Endothelial cell of umbilical vein (primary cell): Measurements from ENCODE around the gene IGFBP6. TPM values are rescaled to one million over a fixed set of nuclear protein-coding genes. Genes with fewer than 3 reads are reported as not detected.

Source experiments
- BruUV-seq: library from RNA; stranded (reverse); fragments of 400-500 nt; replicated peaks from 2 replicates; lab custom pipeline; 2021; lab: Mats Ljungman, UMichigan
- CTCF ChIA-PET: fragments of 300-600, 350-600 bp; sonication (Branson Sonifier 250); formaldehyde crosslinking; loops from one replicate; lab custom pipeline; 2021; ENCODE audit warnings: antibody characterized with exemption, inconsistent platforms; lab: Charles Lee
- POLR2A ChIA-PET: fragments of 300-600, 350-600 bp; sonication (Branson Sonifier 250); formaldehyde crosslinking; loops from one replicate; lab custom pipeline; 2021; ENCODE audit warnings: antibody characterized with exemption, inconsistent platforms; lab: Charles Lee
- DNase-seq: peaks from one replicate; pipeline ENCODE4 v3.0.0-alpha.2; 2011; ENCODE audit warnings: low read depth, low spot score
- FAIRE-seq: peaks from 2 replicates; lab custom pipeline; 2011; peaks lifted over from hg19 to GRCh38; lab: Jason Lieb, UNC
- H2AFZ ChIP-seq: 2 replicates; pipeline ENCODE4 v1.6.0; 2012; ENCODE audit warnings: low read depth, low read length, control low read depth, inconsistent platforms
- H3K27ac ChIP-seq: 2 replicates; pipeline ENCODE4 v1.5.1; 2011; ENCODE audit warnings: low read depth, mild to moderate bottlenecking, control low read depth, low read length, moderate library complexity; ENCODE audit not compliant: insufficient read depth
- H3K27me3 ChIP-seq, 2 experiments: 2 replicates each; pipeline versions ENCODE4 v1.6.0 to v1.6.1; 2011; ENCODE audit warnings: low read length in 2 of 2, mixed read lengths in 1 of 2; ENCODE audit not compliant: control insufficient read depth in 2 of 2, insufficient read depth in 2 of 2
- H3K36me3 ChIP-seq, 2 experiments: 2 replicates in 1 of 2; 3 replicates in 1 of 2; pipeline ENCODE4 v1.5.1; 2011; ENCODE audit warnings: low read length in 2 of 2, mild to moderate bottlenecking in 1 of 2, moderate library complexity in 1 of 2; ENCODE audit not compliant: control insufficient read depth in 2 of 2, insufficient read depth in 2 of 2; ENCODE audit errors: extremely low read depth in 1 of 2
- H3K4me1 ChIP-seq: 3 replicates; pipeline ENCODE4 v1.5.1; 2011; ENCODE audit warnings: mild to moderate bottlenecking, low read length; ENCODE audit not compliant: control insufficient read depth, insufficient read depth; ENCODE audit errors: extremely low read depth
- H3K4me2 ChIP-seq: 2 replicates; pipeline ENCODE4 v1.6.1; 2011; ENCODE audit warnings: low read length, control low read depth, mixed read lengths; ENCODE audit not compliant: insufficient read depth
- H3K4me3 ChIP-seq, 3 experiments: fragments of 200-600 bp in 1 of 3; sonication (generic), shearing (Covaris generic) in 1 of 3; replicated peaks in 1 of 3; 2 replicates each; pipeline ENCODE4 v1.5.1; 2011 to 2016; ENCODE audit warnings: control low read depth in 3 of 3, low read length in 3 of 3, mild to moderate bottlenecking in 2 of 3, inconsistent platforms in 1 of 3, low read depth in 1 of 3, moderate library complexity in 1 of 3; ENCODE audit not compliant: insufficient read depth in 1 of 3
- H3K79me2 ChIP-seq: 2 replicates; pipeline ENCODE4 v1.6.0; 2012; ENCODE audit warnings: low read length, inconsistent platforms; ENCODE audit not compliant: control insufficient read depth, insufficient read depth
- H3K9ac ChIP-seq: replicated peaks from 2 replicates; pipeline ENCODE3; 2011; ENCODE audit warnings: low read length, control low read depth; ENCODE audit not compliant: insufficient read depth; ENCODE audit errors: extremely low read depth
- H3K9me1 ChIP-seq: replicated peaks from 3 replicates; pipeline ENCODE4 v1.6.0; 2011; ENCODE audit warnings: mild to moderate bottlenecking, low read length; ENCODE audit not compliant: control insufficient read depth, insufficient read depth; ENCODE audit errors: extremely low read depth
- H3K9me3 ChIP-seq: replicated peaks from 2 replicates; pipeline ENCODE4 v1.5.1; 2012; ENCODE audit warnings: low read length, inconsistent platforms; ENCODE audit not compliant: control insufficient read depth, insufficient read depth
- H4K20me1 ChIP-seq: replicated peaks from 2 replicates; pipeline ENCODE3; 2011; ENCODE audit warnings: mild to moderate bottlenecking, low read length; ENCODE audit not compliant: control insufficient read depth, insufficient read depth; ENCODE audit errors: extremely low read depth
- CTCF ChIP-seq, 2 donors: IDR thresholded peaks; 1 replicate in 1 of 2; 2 replicates in 1 of 2; pipeline ENCODE4 v1.5.1; 2011; ENCODE audit warnings: low read length in 2 of 2, mild to moderate bottlenecking in 2 of 2, moderate library complexity in 2 of 2, control low read depth in 1 of 2, inconsistent platforms in 1 of 2, low read depth in 1 of 2; ENCODE audit not compliant: insufficient read depth in 1 of 2; ENCODE audit errors: extremely low read depth in 1 of 2
- EZH2 ChIP-seq: IDR thresholded peaks from 2 replicates; pipeline ENCODE4 v1.6.1; 2012; ENCODE audit warnings: borderline replicate concordance, low read depth, mild to moderate bottlenecking, moderate library complexity, low read length, inconsistent platforms; ENCODE audit not compliant: severe bottlenecking
- FOS ChIP-seq: IDR thresholded peaks from 2 replicates; pipeline ENCODE4 v1.6.1; 2011; ENCODE audit warnings: mild to moderate bottlenecking, low read length, moderate library complexity, borderline replicate concordance; ENCODE audit not compliant: insufficient read depth
- GATA2 ChIP-seq: IDR thresholded peaks from 2 replicates; pipeline ENCODE4 v1.7.0; 2011; ENCODE audit warnings: low read depth, mild to moderate bottlenecking, moderate library complexity, mixed read lengths, low read length; ENCODE audit not compliant: insufficient read length, insufficient read depth
- JUN ChIP-seq: IDR thresholded peaks from 2 replicates; pipeline ENCODE4 v1.6.1; 2011; ENCODE audit warnings: borderline replicate concordance, low read depth; ENCODE audit not compliant: insufficient read length, insufficient read depth
- MAX ChIP-seq: IDR thresholded peaks from 2 replicates; pipeline ENCODE4 v1.6.1; 2011; ENCODE audit not compliant: insufficient read depth, insufficient read length
- MYC ChIP-seq: IDR thresholded peaks from one replicate; pipeline ENCODE4 v1.6.1; 2011; ENCODE audit warnings: mild to moderate bottlenecking, low read depth, low read length
- POLR2A ChIP-seq: IDR thresholded peaks from 2 replicates; pipeline ENCODE4 v1.6.1; 2012; ENCODE audit warnings: low read depth, mild to moderate bottlenecking, control low read depth, low read length
- POLR2AphosphoS5 ChIP-seq: IDR thresholded peaks from 2 replicates; pipeline ENCODE4 v1.6.1; 2012; ENCODE audit warnings: low read depth, mild to moderate bottlenecking, control low read depth, low read length, moderate library complexity; ENCODE audit not compliant: insufficient read depth
- dilution Hi-C: fragments of 300-500 bp; cut with MboI; formaldehyde crosslinking; loops from one replicate; pipeline ENCODE4 v1.15.0; 2019; ENCODE audit warnings: low sequenced_read_pairs; ENCODE audit not compliant: extremely low pct_ligation_motif_present
- intact Hi-C: fragments of 100-400 bp; cut with micrococcal nuclease; formaldehyde crosslinking; loops from one replicate; pipeline ENCODE4 v1.10.0; 2022
- polyA plus RNA-seq, 4 experiments: library from polyadenylated mRNA; depleted of rRNA in 3 of 4; stranded (reverse) in 3 of 4; unstranded in 1 of 4; fragments of >200 nt; gene quantifications; 2 replicates each; pipeline versions ENCODE4 v1.2.1 to v1.2.3, GENCODE V29; 2011 to 2012; ENCODE audit warnings: missing spikeins in 1 of 4
- total RNA-seq: library from RNA; stranded (reverse); gene quantifications from 2 replicates; pipeline ENCODE4 v1.2.3, GENCODE V29; 2021

IGFBP6 gene
- total and polyA plus RNA-seq, 2 donors (not counting 3 experiments of a cell fraction or from before 2014, with no cell fraction given): 14.1 to 18.2 TPM

DNA sequence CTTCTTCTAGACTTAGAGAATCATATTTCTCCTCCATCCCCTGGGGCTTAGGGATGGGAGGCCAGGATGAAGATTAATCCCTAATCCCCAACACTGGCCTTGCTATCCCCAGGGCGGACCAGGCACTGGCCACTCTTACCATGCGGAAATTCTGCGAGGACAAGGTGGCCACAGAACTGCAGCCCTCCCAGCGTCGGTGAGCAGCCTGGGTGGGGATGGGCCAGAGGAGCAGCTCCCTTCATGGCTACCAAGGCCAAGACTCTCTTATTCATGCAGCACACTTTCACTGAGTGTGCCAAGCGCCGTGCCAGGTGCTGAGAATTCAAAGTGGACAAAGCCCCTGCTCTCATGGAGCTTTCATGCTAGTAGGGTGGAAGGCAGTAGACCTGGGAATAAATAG lies 40.6 kb upstream of the IGFBP6 start:
- no TSS peak for BruUV-seq
- POLR2A ChIA-PET: no interaction called here
- no peak for FAIRE-seq

More for the DNA sequence above, 40.6 kb upstream of the IGFBP6 start:
- dilution Hi-C loops: no loop called here
- intact Hi-C loops: no loop called here
- peaks cover 3 to 42% of the 10 kb centered on the region in 2 experiments for H3K36me3 ChIP-seq
- H3K27ac ChIP-seq: no peak overlapping the region
- CTCF ChIA-PET: interaction anchor here (1.1 to 3.0 kb wide), 4 partner anchors 9 to 141 kb away, joined by 3 to 21 read pairs (median 5); no protein-coding TSS in a partner anchor
- TF ChIP-seq FOS (no peak), POLR2AphosphoS5 (no peak), MYC (no peak), POLR2A (no peak), MAX (no peak), JUN (no peak), CTCF (IDR thresholded peaks at IDR 0.05; ENCODE audit: extremely low read depth in 1 of 2, insufficient read depth in 1 of 2, low read depth in 1 of 2, low read length in 2 of 2) (no peak), EZH2 (no peak), GATA2 (no peak)
- no peak for DNase-seq
- H3K9me1 ChIP-seq: no peaks in the 10 kb centered on the region
- H3K79me2 ChIP-seq: no peaks in the 10 kb centered on the region
- H3K4me1 ChIP-seq: peaks cover 31% of the 10 kb centered on the region
- H3K4me3 ChIP-seq: no peak overlapping the region
- no peaks in the 10 kb centered on the region for H3K27me3 ChIP-seq
- H3K9me3 ChIP-seq: no peaks in the 10 kb centered on the region
- no peak overlapping the region for H2AFZ ChIP-seq
- H4K20me1 ChIP-seq: no peaks in the 10 kb centered on the region
- H3K9ac ChIP-seq: no peak overlapping the region
- H3K4me2 ChIP-seq: no peak overlapping the region
